Measurements from ENCODE around the gene METRN. TPM values are rescaled to one million over a fixed set of nuclear protein-coding genes. Genes with fewer than 3 reads are reported as not detected.

Gene METRN
- total RNA-seq, 4 donors from 2014 or later: 24.4 to 42.1 (median 33.3) TPM

GRCh38 chr16:668519-669171 is 46.3 kb upstream of the METRN start:
- no peak for TF ChIP-seq POLR2A (IDR thresholded peaks at IDR 0.05)
- in situ Hi-C loops (cut with MboI; ENCODE audit: low sequenced_read_pairs in 4 of 4): no loop called here
- DNase-seq (no peak), ATAC-seq (peak; percentile 17 to 18)
- peaks cover 7 to 18% of the 10 kb centered on the region in 2 donors for H3K4me1 ChIP-seq
- peaks cover 0 to 44% of the 10 kb centered on the region in 2 donors for H3K36me3 ChIP-seq
- peak overlapping the region; percentile 78 to 98 (median 92) for H3K4me3 ChIP-seq
- intact Hi-C loops (cut with DNase I; ENCODE audit: low total_unique reads): no loop called here
- peak overlapping the region; percentile 79 to 97 (median 92) for H3K27ac ChIP-seq
- H3K9me3 ChIP-seq: no peaks in the 10 kb centered on the region
- no peaks in the 10 kb centered on the region for H3K27me3 ChIP-seq

- no peak overlapping the region for H3K27ac ChIP-seq
- intact Hi-C loops (cut with DNase I; ENCODE audit: low total_unique reads): no loop called here
- no peak for DNase-seq
- H3K36me3 ChIP-seq: peaks cover 0 to 46% of the 10 kb centered on the region in 2 donors
- TF ChIP-seq POLR2A (IDR thresholded peaks at IDR 0.05): no peak
- TF ChIP-seq, protein P1, sequence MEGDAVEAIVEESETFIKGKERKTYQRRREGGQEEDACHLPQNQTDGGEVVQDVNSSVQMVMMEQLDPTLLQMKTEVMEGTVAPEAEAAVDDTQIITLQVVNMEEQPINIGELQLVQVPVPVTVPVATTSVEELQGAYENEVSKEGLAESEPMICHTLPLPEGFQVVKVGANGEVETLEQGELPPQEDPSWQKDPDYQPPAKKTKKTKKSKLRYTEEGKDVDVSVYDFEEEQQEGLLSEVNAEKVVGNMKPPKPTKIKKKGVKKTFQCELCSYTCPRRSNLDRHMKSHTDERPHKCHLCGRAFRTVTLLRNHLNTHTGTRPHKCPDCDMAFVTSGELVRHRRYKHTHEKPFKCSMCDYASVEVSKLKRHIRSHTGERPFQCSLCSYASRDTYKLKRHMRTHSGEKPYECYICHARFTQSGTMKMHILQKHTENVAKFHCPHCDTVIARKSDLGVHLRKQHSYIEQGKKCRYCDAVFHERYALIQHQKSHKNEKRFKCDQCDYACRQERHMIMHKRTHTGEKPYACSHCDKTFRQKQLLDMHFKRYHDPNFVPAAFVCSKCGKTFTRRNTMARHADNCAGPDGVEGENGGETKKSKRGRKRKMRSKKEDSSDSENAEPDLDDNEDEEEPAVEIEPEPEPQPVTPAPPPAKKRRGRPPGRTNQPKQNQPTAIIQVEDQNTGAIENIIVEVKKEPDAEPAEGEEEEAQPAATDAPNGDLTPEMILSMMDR (IDR thresholded peaks at IDR 0.05 in 4 of 5, conservative IDR thresholded peaks at IDR 0.05 in 1 of 5): no peak
- H3K27me3 ChIP-seq: no peaks in the 10 kb centered on the region
- in situ Hi-C loops (cut with MboI; ENCODE audit: low sequenced_read_pairs in 4 of 4): no loop called here
- no peak overlapping the region for H3K4me3 ChIP-seq
- H3K4me1 ChIP-seq: peaks cover 7 to 18% of the 10 kb centered on the region in 2 donors
- no peaks in the 10 kb centered on the region for H3K9me3 ChIP-seq
- no peak for ATAC-seq
Measured at GRCh38 chr16:669666-670065, 45.3 kb upstream of the METRN start.

GRCh38 chr16:670485-671352 is 44.2 kb upstream of the METRN start:
- Histone ChIP-seq H3K36me3 (peaks cover 0 to 46% of the 10 kb centered on the region in 2 donors), H3K4me3 (no peak overlapping the region), H3K27ac (no peak overlapping the region), H3K9me3 (no peaks in the 10 kb centered on the region), H3K4me1 (peaks cover 7 to 18% of the 10 kb centered on the region in 2 donors), H3K27me3 (no peaks in the 10 kb centered on the region)
- DNase-seq (no peak), ATAC-seq (no peak)
- TF ChIP-seq POLR2A (IDR thresholded peaks at IDR 0.05): no peak
- TF ChIP-seq, protein P1 (IDR thresholded peaks at IDR 0.05 in 4 of 5, conservative IDR thresholded peaks at IDR 0.05 in 1 of 5): no peak
- intact Hi-C loops (cut with DNase I; ENCODE audit: low total_unique reads) (no loop called here), in situ Hi-C loops (cut with MboI; ENCODE audit: low sequenced_read_pairs in 4 of 4) (no loop called here)

DNA sequence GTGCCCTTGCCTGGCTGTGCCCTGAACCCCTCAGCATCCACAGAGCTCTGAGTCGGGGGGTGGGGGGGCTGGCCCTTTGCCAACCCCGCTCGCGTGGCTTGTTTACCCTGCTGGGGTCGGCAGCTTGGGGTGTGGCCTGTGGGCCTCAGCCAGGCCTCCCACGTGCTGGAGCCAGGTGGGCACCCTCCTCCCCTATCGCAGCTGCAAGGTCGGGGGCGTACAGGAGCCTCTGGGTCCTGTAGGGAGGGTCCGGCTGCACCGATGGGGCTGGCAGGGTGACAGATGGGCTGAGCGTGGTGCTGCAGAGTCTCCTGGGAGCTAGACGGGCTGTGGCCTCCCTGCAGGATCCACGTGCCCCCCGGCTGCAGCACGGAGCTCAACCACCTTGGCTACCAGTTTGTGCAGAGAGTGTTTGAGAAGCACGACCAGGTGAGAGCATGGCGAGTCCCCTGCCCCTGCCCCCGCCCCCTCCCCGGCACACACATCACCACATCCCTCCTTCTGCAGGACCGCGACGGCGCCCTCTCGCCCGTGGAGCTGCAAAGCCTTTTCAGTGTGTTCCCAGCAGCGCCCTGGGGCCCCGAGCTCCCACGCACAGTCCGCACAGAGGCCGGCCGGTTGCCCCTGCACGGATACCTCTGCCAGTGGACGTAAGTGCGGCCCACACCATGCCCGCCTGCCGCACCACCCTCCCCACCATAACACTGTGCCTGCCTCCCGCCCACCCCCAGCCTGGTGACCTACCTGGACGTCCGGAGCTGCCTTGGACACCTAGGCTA is 43.4 kb upstream of the METRN start:
- TF ChIP-seq, protein P1 (IDR thresholded peaks at IDR 0.05 in 4 of 5, conservative IDR thresholded peaks at IDR 0.05 in 1 of 5): no peak
- no peak for TF ChIP-seq POLR2A (IDR thresholded peaks at IDR 0.05)
- Histone ChIP-seq H3K4me1 (peaks cover 7 to 18% of the 10 kb centered on the region in 2 donors), H3K4me3 (no peak overlapping the region), H3K36me3 (peaks cover 0 to 46% of the 10 kb centered on the region in 2 donors), H3K9me3 (no peaks in the 10 kb centered on the region), H3K27me3 (no peaks in the 10 kb centered on the region), H3K27ac (no peak overlapping the region)
- intact Hi-C loops (cut with DNase I; ENCODE audit: low total_unique reads) (no loop called here), in situ Hi-C loops (cut with MboI; ENCODE audit: low sequenced_read_pairs in 4 of 4) (no loop called here)
- DNase-seq (no peak), ATAC-seq (no peak)
